Fibroblast of lung (primary cell): ENCODE results near the gene PLEKHG1.

Experiments
- CTCF ChIP-seq, 2 donors: IDR thresholded peaks in 1 of 2; conservative IDR thresholded peaks in 1 of 2; 1 replicate in 1 of 2; 2 replicates in 1 of 2; pipeline ENCODE4 v1.5.1; 2011 to 2012; ENCODE audit warnings: low read length in 2 of 2, control low read depth in 1 of 2, inconsistent platforms in 1 of 2, low read depth in 1 of 2, mild to moderate bottlenecking in 1 of 2
- EZH2 ChIP-seq: IDR thresholded peaks from 2 replicates; pipeline ENCODE4 v1.5.1; 2012; ENCODE audit warnings: low read length, control low read depth, mild to moderate bottlenecking; ENCODE audit errors: missing control alignments

GRCh38 chr6:150631984-150632642 is 32.4 kb downstream of the PLEKHG1 start:
- TF ChIP-seq CTCF (conservative IDR thresholded peaks at IDR 0.05 in 1 of 2, IDR thresholded peaks at IDR 0.05 in 1 of 2; ENCODE audit: low read depth in 1 of 2, low read length in 2 of 2) (no peak), EZH2 (no peak)
